Loucy (cell line): Measurements from ENCODE around the gene ECSCR.
A peak's percentile ranks its signal among the peaks of the same experiment; 100 is the strongest.

Experiments used
- H2AFZ ChIP-seq: fragments of 200-600 bp; sonication (generic); 2 replicates; pipeline ENCODE4 v1.6.0; 2016; ENCODE audit warnings: antibody characterized with exemption, mild to moderate bottlenecking, low read length, moderate library complexity
- H3F3A ChIP-seq: fragments of 200-600 bp; 2 replicates; pipeline ENCODE4 v1.6.0; 2016; ENCODE audit warnings: antibody characterized with exemption, low read depth, mild to moderate bottlenecking
- H3K27me3 ChIP-seq: fragments of 200-600 bp; sonication (generic); 2 replicates; pipeline ENCODE4 v1.6.1; 2014; ENCODE audit warnings: low read length, mild to moderate bottlenecking; ENCODE audit not compliant: insufficient read depth, poor library complexity, severe bottlenecking
- H3K36me3 ChIP-seq: fragments of 200-600 bp; sonication (generic); 2 replicates; pipeline ENCODE4 v1.6.1; 2016; ENCODE audit warnings: low read length; ENCODE audit not compliant: insufficient read depth
- H3K4me1 ChIP-seq: fragments of 200-600 bp; sonication (generic); 2 replicates; pipeline ENCODE4 v1.5.1; 2014; ENCODE audit warnings: low read length, mild to moderate bottlenecking; ENCODE audit not compliant: insufficient read depth, poor library complexity, severe bottlenecking
- H3K4me2 ChIP-seq: fragments of 200-600 bp; sonication (generic); 2 replicates; pipeline ENCODE4 v1.6.0; 2014; ENCODE audit warnings: antibody characterized with exemption, low read length, low read depth, mild to moderate bottlenecking; ENCODE audit not compliant: poor library complexity, severe bottlenecking
- H3K4me3 ChIP-seq: fragments of 200-600 bp; sonication (generic); 2 replicates; pipeline ENCODE4 v1.5.1; 2014; ENCODE audit warnings: low read length, mild to moderate bottlenecking, mixed read lengths; ENCODE audit not compliant: poor library complexity, severe bottlenecking
- H3K79me2 ChIP-seq: fragments of 200-600 bp; sonication (generic); 2 replicates; pipeline ENCODE4 v1.6.1; 2014; ENCODE audit warnings: low read length; ENCODE audit not compliant: insufficient read depth
- H3K9ac ChIP-seq: fragments of 200-600 bp; sonication (generic); 2 replicates; pipeline ENCODE4 v1.6.0; 2014; ENCODE audit warnings: mild to moderate bottlenecking, low read depth, low read length, moderate library complexity; ENCODE audit not compliant: poor library complexity, severe bottlenecking
- H3K9me2 ChIP-seq: fragments of 200-600 bp; sonication (generic); replicated peaks from 2 replicates; pipeline ENCODE4 v1.6.1; 2016; ENCODE audit warnings: low read depth, low read length, mixed read lengths
- H3K9me3 ChIP-seq: fragments of 200-600 bp; sonication (generic); 2 replicates; pipeline ENCODE4 v1.6.1; 2014; ENCODE audit warnings: mild to moderate bottlenecking, antibody characterized with exemption, low read length, low read depth; ENCODE audit not compliant: insufficient read depth
- H4K20me1 ChIP-seq: fragments of 200-600 bp; sonication (generic); 2 replicates; pipeline ENCODE4 v1.6.0; 2014; ENCODE audit warnings: antibody characterized with exemption, low read length, mild to moderate bottlenecking; ENCODE audit not compliant: insufficient read depth, poor library complexity, severe bottlenecking
- CTCF ChIP-seq: fragments of 200-600 bp; sonication (generic); conservative IDR thresholded peaks from 2 replicates; pipeline ENCODE4 v1.5.1; 2014; ENCODE audit warnings: mild to moderate bottlenecking, antibody characterized with exemption, low read length
- EZH2phosphoT487 ChIP-seq: fragments of 200-600 bp; IDR thresholded peaks from 2 replicates; pipeline ENCODE4 v1.6.1; 2018; ENCODE audit warnings: antibody characterized with exemption, mild to moderate bottlenecking, moderate library complexity, borderline replicate concordance

The ECSCR gene

GRCh38 chr5:139473105-139473504 is 10.6 kb upstream of the ECSCR start:
- Histone ChIP-seq H3K9me3 (no peaks in the 10 kb centered on the region), H2AFZ (no peak overlapping the region), H3F3A (no peaks in the 10 kb centered on the region), H3K9me2 (no peaks in the 10 kb centered on the region), H3K4me1 (peaks cover 84% of the 10 kb centered on the region), H3K27me3 (no peaks in the 10 kb centered on the region), H4K20me1 (peaks cover 3% of the 10 kb centered on the region), H3K79me2 (peaks cover 62% of the 10 kb centered on the region), H3K4me2 (peak overlapping the region; percentile 87), H3K4me3 (peak overlapping the region; percentile 28), H3K36me3 (peaks cover 14% of the 10 kb centered on the region; the same call in 1 of the 2 replicates), H3K9ac (peak overlapping the region; percentile 95)
- no peak for TF ChIP-seq EZH2phosphoT487
- no peak for TF ChIP-seq CTCF

GRCh38 chr5:139472386-139473030 is 10.0 kb upstream of the ECSCR start:
- no peaks in the 10 kb centered on the region for H4K20me1 ChIP-seq
- H3K4me2 ChIP-seq = peak overlapping the region; percentile 87
- peaks cover 8% of the 10 kb centered on the region; the same call in 1 of the 2 replicates for H3K36me3 ChIP-seq
- no peaks in the 10 kb centered on the region for H3F3A ChIP-seq
- H3K79me2 ChIP-seq = peaks cover 56% of the 10 kb centered on the region
- H3K27me3 ChIP-seq = no peaks in the 10 kb centered on the region
- H3K9ac ChIP-seq = peak overlapping the region; percentile 95
- H3K4me3 ChIP-seq = peak overlapping the region; percentile 82
- H2AFZ ChIP-seq = no peak overlapping the region
- H3K9me2 ChIP-seq = no peaks in the 10 kb centered on the region
- H3K4me1 ChIP-seq = peaks cover 79% of the 10 kb centered on the region
- TF ChIP-seq CTCF = no peak
- no peak for TF ChIP-seq EZH2phosphoT487
- no peaks in the 10 kb centered on the region for H3K9me3 ChIP-seq

- Histone ChIP-seq H3K4me1 (peaks cover 65% of the 10 kb centered on the region), H3K27me3 (no peaks in the 10 kb centered on the region), H3K9me2 (no peaks in the 10 kb centered on the region), H4K20me1 (no peaks in the 10 kb centered on the region), H3K4me2 (peak within 1 kb of the TSS; percentile 87), H3K36me3 (peaks cover 3% of the 10 kb centered on the region; the same call in 1 of the 2 replicates), H3K4me3 (peak within 1 kb of the TSS; percentile 82), H3F3A (no peaks in the 10 kb centered on the region), H3K9me3 (no peaks in the 10 kb centered on the region), H3K9ac (peak within 1 kb of the TSS; percentile 95), H2AFZ (peak within 1 kb of the TSS; percentile 34; the same call in 1 of the 2 replicates), H3K79me2 (peaks cover 43% of the 10 kb centered on the region)
- TF ChIP-seq CTCF = no peak
Observed at GRCh38 chr5:139470821-139471300, 8.3 kb upstream of the ECSCR start, which contains the start of gene SMIM33. TSS of gene SMIM33 (plus strand) at chr5:139471004. CDS start at chr5:139471122, 118 bp downstream.
